NB4 (cell line): Measurements from ENCODE around the gene BRMS1L.

Experiments used
- DNase-seq: peaks from one replicate; pipeline ENCODE4 v3.0.0; 2010; ENCODE audit warnings: low read depth
- H3K4me3 ChIP-seq: one replicate; pipeline ENCODE4 v1.5.1; 2011; ENCODE audit warnings: mild to moderate bottlenecking, low read depth, low read length, moderate library complexity
- MAX ChIP-seq: IDR thresholded peaks from 2 replicates; pipeline ENCODE4 v1.6.1; 2011; ENCODE audit warnings: low read depth, low read length
- MYC ChIP-seq: IDR thresholded peaks from 2 replicates; pipeline ENCODE4 v1.6.1; 2011; ENCODE audit warnings: low read depth, low read length
- POLR2A ChIP-seq: IDR thresholded peaks from 2 replicates; pipeline ENCODE4 v1.6.1; 2011; ENCODE audit warnings: mild to moderate bottlenecking; ENCODE audit not compliant: insufficient read length; ENCODE audit errors: extremely low read depth
- TF ChIP-seq, protein P1 (sequence below): IDR thresholded peaks from one replicate; pipeline ENCODE4 v1.5.1; 2012; ENCODE audit warnings: low read depth, low read length

BRMS1L gene

GRCh38 chr14:35861204-35861868 is 35.2 kb downstream of the BRMS1L start:
- no peak for TF ChIP-seq POLR2A
- TF ChIP-seq MYC: no peak
- TF ChIP-seq, protein P1, sequence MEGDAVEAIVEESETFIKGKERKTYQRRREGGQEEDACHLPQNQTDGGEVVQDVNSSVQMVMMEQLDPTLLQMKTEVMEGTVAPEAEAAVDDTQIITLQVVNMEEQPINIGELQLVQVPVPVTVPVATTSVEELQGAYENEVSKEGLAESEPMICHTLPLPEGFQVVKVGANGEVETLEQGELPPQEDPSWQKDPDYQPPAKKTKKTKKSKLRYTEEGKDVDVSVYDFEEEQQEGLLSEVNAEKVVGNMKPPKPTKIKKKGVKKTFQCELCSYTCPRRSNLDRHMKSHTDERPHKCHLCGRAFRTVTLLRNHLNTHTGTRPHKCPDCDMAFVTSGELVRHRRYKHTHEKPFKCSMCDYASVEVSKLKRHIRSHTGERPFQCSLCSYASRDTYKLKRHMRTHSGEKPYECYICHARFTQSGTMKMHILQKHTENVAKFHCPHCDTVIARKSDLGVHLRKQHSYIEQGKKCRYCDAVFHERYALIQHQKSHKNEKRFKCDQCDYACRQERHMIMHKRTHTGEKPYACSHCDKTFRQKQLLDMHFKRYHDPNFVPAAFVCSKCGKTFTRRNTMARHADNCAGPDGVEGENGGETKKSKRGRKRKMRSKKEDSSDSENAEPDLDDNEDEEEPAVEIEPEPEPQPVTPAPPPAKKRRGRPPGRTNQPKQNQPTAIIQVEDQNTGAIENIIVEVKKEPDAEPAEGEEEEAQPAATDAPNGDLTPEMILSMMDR: no peak
- no peak for TF ChIP-seq MAX
- DNase-seq: no peak
- no peak overlapping the region for H3K4me3 ChIP-seq

- TF ChIP-seq, protein P1: no peak
- no peak for TF ChIP-seq POLR2A
- no peak for TF ChIP-seq MYC
- TF ChIP-seq MAX: no peak
- DNase-seq: no peak
- H3K4me3 ChIP-seq: no peak overlapping the region
Observed at GRCh38 chr14:35865611-35866324, 39.6 kb downstream of the BRMS1L start.

DNA sequence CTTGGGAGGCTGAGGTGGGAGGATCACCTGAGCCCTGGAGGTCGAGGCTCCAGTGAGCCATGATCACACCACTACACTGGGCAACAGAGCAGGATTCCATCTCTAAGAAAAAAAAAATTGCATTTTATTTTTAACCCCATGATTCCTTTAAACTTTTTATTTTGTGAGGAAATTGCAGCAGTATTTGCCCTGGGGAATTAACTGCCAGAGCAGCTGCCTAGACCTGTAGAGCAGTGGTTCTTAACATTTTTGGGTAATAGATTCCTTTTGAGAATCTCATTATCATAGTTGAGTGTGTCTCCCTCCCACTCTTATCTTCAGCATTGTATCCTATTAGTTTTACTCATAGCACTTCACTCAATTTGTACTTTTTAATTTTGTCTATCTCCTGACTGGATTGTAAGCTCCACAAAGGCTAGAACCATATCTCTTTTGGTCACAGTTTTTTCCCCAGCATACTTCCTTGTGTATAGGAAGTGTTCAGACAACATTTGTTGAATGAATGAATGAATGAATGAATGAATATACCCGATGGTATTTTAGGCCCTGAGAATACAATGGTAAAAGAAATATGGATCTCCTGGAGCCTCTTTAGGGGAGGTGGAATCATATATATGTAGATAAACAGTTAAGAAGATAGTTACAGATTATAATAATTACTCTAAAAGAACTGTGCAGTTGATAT is 40.6 kb downstream of the BRMS1L start:
- H3K4me3 ChIP-seq: no peak overlapping the region
- TF ChIP-seq POLR2A: no peak
- TF ChIP-seq MAX: no peak
- TF ChIP-seq, protein P1: no peak
- no peak for TF ChIP-seq MYC
- no peak for DNase-seq

- H3K4me3 ChIP-seq: no peak overlapping the region
- TF ChIP-seq MAX (no peak), MYC (no peak), POLR2A (no peak)
- TF ChIP-seq, protein P1: no peak
- no peak for DNase-seq
Observed at GRCh38 chr14:35867280-35867629, 41.1 kb downstream of the BRMS1L start.

DNA sequence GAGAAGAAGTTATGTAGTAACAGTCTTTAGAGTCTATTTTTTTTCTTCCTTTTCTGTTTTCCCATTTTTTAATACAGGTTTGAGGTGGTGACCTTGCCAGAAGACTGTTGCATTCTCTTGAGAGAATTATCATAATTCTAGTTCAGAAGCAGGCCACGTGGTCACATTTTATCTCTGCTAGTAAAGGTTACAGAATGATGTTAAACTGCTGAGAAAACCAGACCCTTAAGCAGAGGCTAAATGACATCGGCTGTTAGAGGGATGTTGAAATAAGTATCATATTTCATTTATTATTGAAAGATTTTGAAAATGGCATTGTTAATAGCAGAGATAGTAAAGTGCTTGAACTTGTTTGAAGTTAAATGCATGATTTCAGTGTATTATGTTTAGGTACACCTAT is 49.2 kb downstream of the BRMS1L start:
- H3K4me3 ChIP-seq: no peak overlapping the region
- TF ChIP-seq POLR2A (no peak), MAX (no peak), MYC (no peak)
- TF ChIP-seq, protein P1: no peak
- DNase-seq: no peak
